ENCODE measurements around the gene TNFRSF8.

Gene TNFRSF8

GRCh38 chr1:12059722-12060464 lies 3.2 kb upstream of the TNFRSF8 start:
- Histone ChIP-seq H3K9ac (ENCODE audit: low read depth in 1 of 2, low read length in 2 of 2) (no peak overlapping the region), H3K4me3 (ENCODE audit: low read length in 2 of 2) (no peak overlapping the region), H3K27me3 (ENCODE audit: control insufficient read depth in 2 of 2, insufficient read depth in 2 of 2, low read length in 2 of 2) (peaks cover 16 to 23% of the 10 kb centered on the region in 2 donors), H3K36me3 (ENCODE audit: control insufficient read depth in 2 of 2, insufficient read depth in 2 of 2, low read length in 2 of 2) (no peaks in the 10 kb centered on the region), H3K4me1 (ENCODE audit: control insufficient read depth in 2 of 2, insufficient read depth in 2 of 2, low read length in 2 of 2) (no peaks in the 10 kb centered on the region), H3K27ac (ENCODE audit: low read depth in 2 of 2, low read length in 2 of 2) (no peak overlapping the region), H3K9me3 (ENCODE audit: control insufficient read depth in 2 of 2, low read length in 2 of 2) (no peaks in the 10 kb centered on the region)

GRCh38 chr1:12060500-12060899 lies 2.6 kb upstream of the TNFRSF8 start:
- Histone ChIP-seq H3K27ac (ENCODE audit: low read depth in 2 of 2, low read length in 2 of 2) (no peak overlapping the region), H3K36me3 (ENCODE audit: control insufficient read depth in 2 of 2, insufficient read depth in 2 of 2, low read length in 2 of 2) (no peaks in the 10 kb centered on the region), H3K4me3 (ENCODE audit: low read length in 2 of 2) (no peak overlapping the region), H3K9me3 (ENCODE audit: control insufficient read depth in 2 of 2, low read length in 2 of 2) (no peaks in the 10 kb centered on the region), H3K27me3 (ENCODE audit: control insufficient read depth in 2 of 2, insufficient read depth in 2 of 2, low read length in 2 of 2) (peaks cover 16 to 23% of the 10 kb centered on the region in 2 donors), H3K4me1 (ENCODE audit: control insufficient read depth in 2 of 2, insufficient read depth in 2 of 2, low read length in 2 of 2) (no peaks in the 10 kb centered on the region), H3K9ac (ENCODE audit: low read depth in 1 of 2, low read length in 2 of 2) (no peak overlapping the region)

GRCh38 chr1:12064073-12064969 lies 1.2 kb downstream of the TNFRSF8 start:
- Histone ChIP-seq H3K4me3 (ENCODE audit: low read length in 2 of 2) (no peak overlapping the region), H3K27ac (ENCODE audit: low read depth in 2 of 2, low read length in 2 of 2) (no peak overlapping the region), H3K27me3 (ENCODE audit: control insufficient read depth in 2 of 2, insufficient read depth in 2 of 2, low read length in 2 of 2) (peaks cover 26 to 29% of the 10 kb centered on the region in 2 donors), H3K36me3 (ENCODE audit: control insufficient read depth in 2 of 2, insufficient read depth in 2 of 2, low read length in 2 of 2) (no peaks in the 10 kb centered on the region), H3K9ac (ENCODE audit: low read depth in 1 of 2, low read length in 2 of 2) (no peak overlapping the region), H3K4me1 (ENCODE audit: control insufficient read depth in 2 of 2, insufficient read depth in 2 of 2, low read length in 2 of 2) (no peaks in the 10 kb centered on the region), H3K9me3 (ENCODE audit: control insufficient read depth in 2 of 2, low read length in 2 of 2) (no peaks in the 10 kb centered on the region)

GRCh38 chr1:12065872-12066271 lies 2.8 kb downstream of the TNFRSF8 start:
- Histone ChIP-seq H3K9ac (ENCODE audit: low read depth in 1 of 2, low read length in 2 of 2) (no peak overlapping the region), H3K4me1 (ENCODE audit: control insufficient read depth in 2 of 2, insufficient read depth in 2 of 2, low read length in 2 of 2) (peaks cover 0 to 2% of the 10 kb centered on the region in 2 donors), H3K27ac (ENCODE audit: low read depth in 2 of 2, low read length in 2 of 2) (no peak overlapping the region), H3K4me3 (ENCODE audit: low read length in 2 of 2) (no peak overlapping the region), H3K27me3 (ENCODE audit: control insufficient read depth in 2 of 2, insufficient read depth in 2 of 2, low read length in 2 of 2) (peaks cover 29 to 32% of the 10 kb centered on the region in 2 donors), H3K9me3 (ENCODE audit: control insufficient read depth in 2 of 2, low read length in 2 of 2) (no peaks in the 10 kb centered on the region), H3K36me3 (ENCODE audit: control insufficient read depth in 2 of 2, insufficient read depth in 2 of 2, low read length in 2 of 2) (no peaks in the 10 kb centered on the region)

- no peak overlapping the region for H3K4me3 ChIP-seq (ENCODE audit: low read length in 2 of 2)
- no peak overlapping the region for H3K9ac ChIP-seq (ENCODE audit: low read depth in 1 of 2, low read length in 2 of 2)
- no peaks in the 10 kb centered on the region for H3K9me3 ChIP-seq (ENCODE audit: control insufficient read depth in 2 of 2, low read length in 2 of 2)
- H3K27ac ChIP-seq (ENCODE audit: low read depth in 2 of 2, low read length in 2 of 2): peak overlapping the region in 1 of 2 donors; percentile 4
- H3K36me3 ChIP-seq (ENCODE audit: control insufficient read depth in 2 of 2, insufficient read depth in 2 of 2, low read length in 2 of 2): no peaks in the 10 kb centered on the region
- peaks cover 24% of the 10 kb centered on the region in 2 donors for H3K27me3 ChIP-seq (ENCODE audit: control insufficient read depth in 2 of 2, insufficient read depth in 2 of 2, low read length in 2 of 2)
- H3K4me1 ChIP-seq (ENCODE audit: control insufficient read depth in 2 of 2, insufficient read depth in 2 of 2, low read length in 2 of 2): peaks cover 0 to 2% of the 10 kb centered on the region in 2 donors
These were observed 5.1 kb downstream of the TNFRSF8 start for GRCh38 chr1:12067900-12068821.

- H3K27me3 ChIP-seq (ENCODE audit: control insufficient read depth in 2 of 2, insufficient read depth in 2 of 2, low read length in 2 of 2): peaks cover 10 to 14% of the 10 kb centered on the region in 2 donors
These were observed 6.6 kb downstream of the TNFRSF8 start for GRCh38 chr1:12069623-12070244.

GRCh38 chr1:12071892-12072291 lies 8.8 kb downstream of the TNFRSF8 start:
- Histone ChIP-seq H3K9ac (ENCODE audit: low read depth in 1 of 2, low read length in 2 of 2) (no peak overlapping the region), H3K36me3 (ENCODE audit: control insufficient read depth in 2 of 2, insufficient read depth in 2 of 2, low read length in 2 of 2) (no peaks in the 10 kb centered on the region), H3K4me1 (ENCODE audit: control insufficient read depth in 2 of 2, insufficient read depth in 2 of 2, low read length in 2 of 2) (peaks cover 0 to 2% of the 10 kb centered on the region in 2 donors), H3K9me3 (ENCODE audit: control insufficient read depth in 2 of 2, low read length in 2 of 2) (no peaks in the 10 kb centered on the region), H3K27me3 (ENCODE audit: control insufficient read depth in 2 of 2, insufficient read depth in 2 of 2, low read length in 2 of 2) (peaks cover 3 to 6% of the 10 kb centered on the region in 2 donors), H3K27ac (ENCODE audit: low read depth in 2 of 2, low read length in 2 of 2) (no peak overlapping the region), H3K4me3 (ENCODE audit: low read length in 2 of 2) (no peak overlapping the region)

More at GRCh38 chr1:12069623-12070244, 6.6 kb downstream of the TNFRSF8 start:
- H3K9ac ChIP-seq (ENCODE audit: low read depth in 1 of 2, low read length in 2 of 2): no peak overlapping the region
- no peaks in the 10 kb centered on the region for H3K9me3 ChIP-seq (ENCODE audit: control insufficient read depth in 2 of 2, low read length in 2 of 2)
- peaks cover 0 to 2% of the 10 kb centered on the region in 2 donors for H3K4me1 ChIP-seq (ENCODE audit: control insufficient read depth in 2 of 2, insufficient read depth in 2 of 2, low read length in 2 of 2)
- no peaks in the 10 kb centered on the region for H3K36me3 ChIP-seq (ENCODE audit: control insufficient read depth in 2 of 2, insufficient read depth in 2 of 2, low read length in 2 of 2)
- no peak overlapping the region for H3K4me3 ChIP-seq (ENCODE audit: low read length in 2 of 2)
- no peak overlapping the region for H3K27ac ChIP-seq (ENCODE audit: low read depth in 2 of 2, low read length in 2 of 2)

GRCh38 chr1:12072741-12073140 lies 9.6 kb downstream of the TNFRSF8 start:
- Histone ChIP-seq H3K9ac (ENCODE audit: low read depth in 1 of 2, low read length in 2 of 2) (no peak overlapping the region), H3K4me3 (ENCODE audit: low read length in 2 of 2) (no peak overlapping the region), H3K4me1 (ENCODE audit: control insufficient read depth in 2 of 2, insufficient read depth in 2 of 2, low read length in 2 of 2) (peaks cover 0 to 2% of the 10 kb centered on the region in 2 donors), H3K27ac (ENCODE audit: low read depth in 2 of 2, low read length in 2 of 2) (no peak overlapping the region), H3K9me3 (ENCODE audit: control insufficient read depth in 2 of 2, low read length in 2 of 2) (no peaks in the 10 kb centered on the region), H3K36me3 (ENCODE audit: control insufficient read depth in 2 of 2, insufficient read depth in 2 of 2, low read length in 2 of 2) (no peaks in the 10 kb centered on the region), H3K27me3 (ENCODE audit: control insufficient read depth in 2 of 2, insufficient read depth in 2 of 2, low read length in 2 of 2) (peaks cover 3% of the 10 kb centered on the region in 2 donors)

- H3K9me3 ChIP-seq (ENCODE audit: control insufficient read depth in 2 of 2, low read length in 2 of 2): no peaks in the 10 kb centered on the region
These were observed 10.7 kb downstream of the TNFRSF8 start for GRCh38 chr1:12073796-12074195.

More at GRCh38 chr1:12073796-12074195, 10.7 kb downstream of the TNFRSF8 start:
- H3K27me3 ChIP-seq (ENCODE audit: control insufficient read depth in 2 of 2, insufficient read depth in 2 of 2, low read length in 2 of 2): peaks cover 3% of the 10 kb centered on the region in 2 donors
- no peak overlapping the region for H3K4me3 ChIP-seq (ENCODE audit: low read length in 2 of 2)
- no peaks in the 10 kb centered on the region for H3K36me3 ChIP-seq (ENCODE audit: control insufficient read depth in 2 of 2, insufficient read depth in 2 of 2, low read length in 2 of 2)
- H3K9ac ChIP-seq (ENCODE audit: low read depth in 1 of 2, low read length in 2 of 2): no peak overlapping the region
- peaks cover 0 to 2% of the 10 kb centered on the region in 2 donors for H3K4me1 ChIP-seq (ENCODE audit: control insufficient read depth in 2 of 2, insufficient read depth in 2 of 2, low read length in 2 of 2)
- H3K27ac ChIP-seq (ENCODE audit: low read depth in 2 of 2, low read length in 2 of 2): no peak overlapping the region

Measured in mucosa of rectum (tissue), 2 donors.